H1 (cell line): ENCODE results near the gene PLPPR3.

Experiments
- CBX5 ChIP-seq: fragments of 300-800, 300-1000 bp; sonication (generic); IDR thresholded peaks from 2 replicates; pipeline ENCODE4 v1.7.1; 2016; ENCODE audit warnings: antibody characterized with exemption, low read length, low read depth
- CHD1 ChIP-seq: IDR thresholded peaks from 2 replicates; pipeline ENCODE4 v1.6.1; 2012; ENCODE audit warnings: low read depth, low read length, improper control_type of control experiment
- CHD2 ChIP-seq: IDR thresholded peaks from 2 replicates; pipeline ENCODE4 v1.6.1; 2012; ENCODE audit warnings: low read length, improper control_type of control experiment
- CTCF ChIP-seq, 3 experiments: IDR thresholded peaks; 1 replicate in 2 of 3; 2 replicates in 1 of 3; pipeline versions ENCODE4 v1.5.1 to v1.6.1; 2011; ENCODE audit warnings: low read length in 3 of 3, mild to moderate bottlenecking in 3 of 3, inconsistent platforms in 2 of 3, low read depth in 1 of 3, moderate library complexity in 1 of 3; ENCODE audit not compliant: insufficient read depth in 1 of 3; ENCODE audit errors: control extremely low read depth in 1 of 3
- EP300 ChIP-seq, 2 experiments: IDR thresholded peaks; 1 replicate in 1 of 2; 2 replicates in 1 of 2; pipeline ENCODE4 v1.6.1; 2011 to 2012; ENCODE audit warnings: low read depth in 2 of 2, low read length in 2 of 2, mild to moderate bottlenecking in 2 of 2, borderline replicate concordance in 1 of 2, inconsistent platforms in 1 of 2, moderate library complexity in 1 of 2
- EZH2 ChIP-seq: fragments of 200-600 bp; sonication (generic); IDR thresholded peaks from 2 replicates; pipeline ENCODE4 v1.7.1; 2012; ENCODE audit warnings: low read depth, mild to moderate bottlenecking, moderate library complexity, low read length, inconsistent platforms; ENCODE audit not compliant: severe bottlenecking
- FOSL1 ChIP-seq: IDR thresholded peaks from 2 replicates; pipeline ENCODE4 v1.6.1; 2011; ENCODE audit warnings: mild to moderate bottlenecking, low read depth, low read length, moderate library complexity; ENCODE audit not compliant: insufficient read depth
- POLR2A ChIP-seq, 2 experiments: IDR thresholded peaks; 1 replicate in 1 of 2; 2 replicates in 1 of 2; pipeline ENCODE4 v1.6.1; 2011; ENCODE audit warnings: low read depth in 2 of 2, low read length in 2 of 2, mild to moderate bottlenecking in 2 of 2; ENCODE audit errors: control extremely low read depth in 1 of 2
- POLR2AphosphoS5 ChIP-seq: IDR thresholded peaks from 2 replicates; pipeline ENCODE4 v1.6.1; 2011; ENCODE audit warnings: low read depth, low read length
- TAF1 ChIP-seq: IDR thresholded peaks from 2 replicates; pipeline ENCODE4 v1.6.1; 2011; ENCODE audit warnings: mild to moderate bottlenecking, low read depth, low read length
- ZNF274 ChIP-seq: IDR thresholded peaks from 2 replicates; pipeline ENCODE4 v1.7.0; 2012; ENCODE audit warnings: low read length, borderline replicate concordance; ENCODE audit errors: extremely low read depth
- TF ChIP-seq, protein P1 (sequence below): IDR thresholded peaks from 2 replicates; pipeline ENCODE4 v1.6.1; 2011; ENCODE audit warnings: low read depth, mild to moderate bottlenecking, low read length; ENCODE audit not compliant: insufficient read depth

- TF ChIP-seq CBX5: no peak
- TF ChIP-seq CTCF (IDR thresholded peaks at IDR 0.05; ENCODE audit: control extremely low read depth in 1 of 3, insufficient read depth in 1 of 3, low read depth in 1 of 3, low read length in 3 of 3): no peak
- TF ChIP-seq POLR2A (IDR thresholded peaks at IDR 0.05; ENCODE audit: control extremely low read depth in 1 of 2, low read depth in 2 of 2, low read length in 2 of 2): no peak
- TF ChIP-seq FOSL1: no peak
- no peak for TF ChIP-seq EZH2
- TF ChIP-seq ZNF274: no peak
- no peak for TF ChIP-seq EP300 (IDR thresholded peaks at IDR 0.05; ENCODE audit: borderline replicate concordance in 1 of 2, low read depth in 2 of 2, low read length in 2 of 2)
- no peak for TF ChIP-seq POLR2AphosphoS5
- no peak for TF ChIP-seq CHD1
- no peak for TF ChIP-seq CHD2
- no peak for TF ChIP-seq TAF1
- TF ChIP-seq, protein P1, sequence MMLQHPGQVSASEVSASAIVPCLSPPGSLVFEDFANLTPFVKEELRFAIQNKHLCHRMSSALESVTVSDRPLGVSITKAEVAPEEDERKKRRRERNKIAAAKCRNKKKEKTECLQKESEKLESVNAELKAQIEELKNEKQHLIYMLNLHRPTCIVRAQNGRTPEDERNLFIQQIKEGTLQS: no peak
Measured at GRCh38 chr19:793806-794205, 27.9 kb downstream of the PLPPR3 start.
